OCI-LY1 (cell line): ENCODE measurements around the gene PPP1R7.

Experiments used
- CTCF ChIP-seq: fragments of 200-600 bp; sonication (generic), shearing (Covaris generic); IDR thresholded peaks from 2 replicates; pipeline ENCODE4 v1.5.1; 2017; ENCODE audit warnings: mild to moderate bottlenecking, antibody characterized with exemption, low read length, moderate library complexity, mixed read lengths
- EZH2 ChIP-seq: fragments of 200-600 bp; sonication (generic), shearing (Covaris generic); IDR thresholded peaks from 2 replicates; pipeline ENCODE4 v1.8.0; 2017; ENCODE audit warnings: borderline replicate concordance, mixed run types, mild to moderate bottlenecking, antibody characterized with exemption, low read length, moderate library complexity, mixed read lengths

GRCh38 chr2:241120440-241120839 lies 29.8 kb upstream of the PPP1R7 start:
- no peak for TF ChIP-seq CTCF
- no peak for TF ChIP-seq EZH2
